A549 treated with AZD9567 at 1 μM for 4 hours (cell line): ENCODE data around the gene GPR137B. TPM values are rescaled to one million over a fixed set of nuclear protein-coding genes. Genes with fewer than 3 reads are reported as not detected.

Experiments
- total RNA-seq: library from RNA; stranded (reverse); fragments of 200-300 nt; extraction: Qiagen RNA extraction; gene quantifications from 5 replicates; pipeline ENCODE4 v1.2.3, GENCODE V29; 2022; ENCODE audit not compliant: insufficient read depth

Gene GPR137B, protein sequence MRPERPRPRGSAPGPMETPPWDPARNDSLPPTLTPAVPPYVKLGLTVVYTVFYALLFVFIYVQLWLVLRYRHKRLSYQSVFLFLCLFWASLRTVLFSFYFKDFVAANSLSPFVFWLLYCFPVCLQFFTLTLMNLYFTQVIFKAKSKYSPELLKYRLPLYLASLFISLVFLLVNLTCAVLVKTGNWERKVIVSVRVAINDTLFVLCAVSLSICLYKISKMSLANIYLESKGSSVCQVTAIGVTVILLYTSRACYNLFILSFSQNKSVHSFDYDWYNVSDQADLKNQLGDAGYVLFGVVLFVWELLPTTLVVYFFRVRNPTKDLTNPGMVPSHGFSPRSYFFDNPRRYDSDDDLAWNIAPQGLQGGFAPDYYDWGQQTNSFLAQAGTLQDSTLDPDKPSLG
- 15.1 to 19.7 TPM (median 17.0 TPM) in 5 replicates for total RNA-seq

GRCh38 chr1:236142253-236143103 lies at the start of gene GPR137B:
GPR137B (plus strand) TSS chr1:236142539; CDS start chr1:236142623, 84 bp downstream.

Other genes starting within 250 kb of the GPR137B start
- 4.6 to 8.1 TPM (median 6.8 TPM) in 5 replicates for gene NID1, start 77.4 kb upstream of the GPR137B start, total RNA-seq
- gene ERO1B, start 139.4 kb downstream of the GPR137B start, total RNA-seq, result 2.3 to 4.0 TPM (median 3.1 TPM) in 5 replicates